Endothelial cell of umbilical vein (primary cell): ENCODE data around the gene PLIN5. TPM values are rescaled to one million over a fixed set of nuclear protein-coding genes. Genes with fewer than 3 reads are reported as not detected.

Experiments used
- BruUV-seq: library from RNA; stranded (reverse); fragments of 400-500 nt; replicated peaks from 2 replicates; lab custom pipeline; 2021; lab: Mats Ljungman, UMichigan
- CTCF ChIA-PET: fragments of 300-600, 350-600 bp; sonication (Branson Sonifier 250); formaldehyde crosslinking; loops from one replicate; lab custom pipeline; 2021; ENCODE audit warnings: antibody characterized with exemption, inconsistent platforms; lab: Charles Lee
- POLR2A ChIA-PET: fragments of 300-600, 350-600 bp; sonication (Branson Sonifier 250); formaldehyde crosslinking; loops from one replicate; lab custom pipeline; 2021; ENCODE audit warnings: antibody characterized with exemption, inconsistent platforms; lab: Charles Lee
- DNase-seq: peaks from one replicate; pipeline ENCODE4 v3.0.0-alpha.2; 2011; ENCODE audit warnings: low read depth, low spot score
- FAIRE-seq: peaks from 2 replicates; lab custom pipeline; 2011; peaks lifted over from hg19 to GRCh38; lab: Jason Lieb, UNC
- H2AFZ ChIP-seq: 2 replicates; pipeline ENCODE4 v1.6.0; 2012; ENCODE audit warnings: low read depth, low read length, control low read depth, inconsistent platforms
- H3K27ac ChIP-seq: 2 replicates; pipeline ENCODE4 v1.5.1; 2011; ENCODE audit warnings: low read depth, mild to moderate bottlenecking, control low read depth, low read length, moderate library complexity; ENCODE audit not compliant: insufficient read depth
- H3K27me3 ChIP-seq, 2 experiments: 2 replicates each; pipeline versions ENCODE4 v1.6.0 to v1.6.1; 2011; ENCODE audit warnings: low read length in 2 of 2, mixed read lengths in 1 of 2; ENCODE audit not compliant: control insufficient read depth in 2 of 2, insufficient read depth in 2 of 2
- H3K36me3 ChIP-seq, 2 experiments: 2 replicates in 1 of 2; 3 replicates in 1 of 2; pipeline ENCODE4 v1.5.1; 2011; ENCODE audit warnings: low read length in 2 of 2, mild to moderate bottlenecking in 1 of 2, moderate library complexity in 1 of 2; ENCODE audit not compliant: control insufficient read depth in 2 of 2, insufficient read depth in 2 of 2; ENCODE audit errors: extremely low read depth in 1 of 2
- H3K4me1 ChIP-seq: 3 replicates; pipeline ENCODE4 v1.5.1; 2011; ENCODE audit warnings: mild to moderate bottlenecking, low read length; ENCODE audit not compliant: control insufficient read depth, insufficient read depth; ENCODE audit errors: extremely low read depth
- H3K4me2 ChIP-seq: 2 replicates; pipeline ENCODE4 v1.6.1; 2011; ENCODE audit warnings: low read length, control low read depth, mixed read lengths; ENCODE audit not compliant: insufficient read depth
- H3K4me3 ChIP-seq, 3 experiments: fragments of 200-600 bp in 1 of 3; sonication (generic), shearing (Covaris generic) in 1 of 3; replicated peaks in 1 of 3; 2 replicates each; pipeline ENCODE4 v1.5.1; 2011 to 2016; ENCODE audit warnings: control low read depth in 3 of 3, low read length in 3 of 3, mild to moderate bottlenecking in 2 of 3, inconsistent platforms in 1 of 3, low read depth in 1 of 3, moderate library complexity in 1 of 3; ENCODE audit not compliant: insufficient read depth in 1 of 3
- H3K79me2 ChIP-seq: 2 replicates; pipeline ENCODE4 v1.6.0; 2012; ENCODE audit warnings: low read length, inconsistent platforms; ENCODE audit not compliant: control insufficient read depth, insufficient read depth
- H3K9ac ChIP-seq: replicated peaks from 2 replicates; pipeline ENCODE3; 2011; ENCODE audit warnings: low read length, control low read depth; ENCODE audit not compliant: insufficient read depth; ENCODE audit errors: extremely low read depth
- H3K9me1 ChIP-seq: replicated peaks from 3 replicates; pipeline ENCODE4 v1.6.0; 2011; ENCODE audit warnings: mild to moderate bottlenecking, low read length; ENCODE audit not compliant: control insufficient read depth, insufficient read depth; ENCODE audit errors: extremely low read depth
- H3K9me3 ChIP-seq: replicated peaks from 2 replicates; pipeline ENCODE4 v1.5.1; 2012; ENCODE audit warnings: low read length, inconsistent platforms; ENCODE audit not compliant: control insufficient read depth, insufficient read depth
- H4K20me1 ChIP-seq: replicated peaks from 2 replicates; pipeline ENCODE3; 2011; ENCODE audit warnings: mild to moderate bottlenecking, low read length; ENCODE audit not compliant: control insufficient read depth, insufficient read depth; ENCODE audit errors: extremely low read depth
- EZH2 ChIP-seq: IDR thresholded peaks from 2 replicates; pipeline ENCODE4 v1.6.1; 2012; ENCODE audit warnings: borderline replicate concordance, low read depth, mild to moderate bottlenecking, moderate library complexity, low read length, inconsistent platforms; ENCODE audit not compliant: severe bottlenecking
- FOS ChIP-seq: IDR thresholded peaks from 2 replicates; pipeline ENCODE4 v1.6.1; 2011; ENCODE audit warnings: mild to moderate bottlenecking, low read length, moderate library complexity, borderline replicate concordance; ENCODE audit not compliant: insufficient read depth
- GATA2 ChIP-seq: IDR thresholded peaks from 2 replicates; pipeline ENCODE4 v1.7.0; 2011; ENCODE audit warnings: low read depth, mild to moderate bottlenecking, moderate library complexity, mixed read lengths, low read length; ENCODE audit not compliant: insufficient read length, insufficient read depth
- JUN ChIP-seq: IDR thresholded peaks from 2 replicates; pipeline ENCODE4 v1.6.1; 2011; ENCODE audit warnings: borderline replicate concordance, low read depth; ENCODE audit not compliant: insufficient read length, insufficient read depth
- MYC ChIP-seq: IDR thresholded peaks from one replicate; pipeline ENCODE4 v1.6.1; 2011; ENCODE audit warnings: mild to moderate bottlenecking, low read depth, low read length
- POLR2A ChIP-seq: IDR thresholded peaks from 2 replicates; pipeline ENCODE4 v1.6.1; 2012; ENCODE audit warnings: low read depth, mild to moderate bottlenecking, control low read depth, low read length
- POLR2AphosphoS5 ChIP-seq: IDR thresholded peaks from 2 replicates; pipeline ENCODE4 v1.6.1; 2012; ENCODE audit warnings: low read depth, mild to moderate bottlenecking, control low read depth, low read length, moderate library complexity; ENCODE audit not compliant: insufficient read depth
- dilution Hi-C: fragments of 300-500 bp; cut with MboI; formaldehyde crosslinking; loops from one replicate; pipeline ENCODE4 v1.15.0; 2019; ENCODE audit warnings: low sequenced_read_pairs; ENCODE audit not compliant: extremely low pct_ligation_motif_present
- intact Hi-C: fragments of 100-400 bp; cut with micrococcal nuclease; formaldehyde crosslinking; loops from one replicate; pipeline ENCODE4 v1.10.0; 2022
- polyA plus RNA-seq, 4 experiments: library from polyadenylated mRNA; depleted of rRNA in 3 of 4; stranded (reverse) in 3 of 4; unstranded in 1 of 4; fragments of >200 nt; gene quantifications; 2 replicates each; pipeline versions ENCODE4 v1.2.1 to v1.2.3, GENCODE V29; 2011 to 2012; ENCODE audit warnings: missing spikeins in 1 of 4
- total RNA-seq: library from RNA; stranded (reverse); gene quantifications from 2 replicates; pipeline ENCODE4 v1.2.3, GENCODE V29; 2021
- TF ChIP-seq, protein P1 (sequence below): IDR thresholded peaks from 2 replicates; pipeline ENCODE4 v1.6.1; 2011; ENCODE audit not compliant: insufficient read depth, insufficient read length
- TF ChIP-seq, protein P2 (sequence below), 2 donors: IDR thresholded peaks; 1 replicate in 1 of 2; 2 replicates in 1 of 2; pipeline ENCODE4 v1.5.1; 2011; ENCODE audit warnings: low read length in 2 of 2, mild to moderate bottlenecking in 2 of 2, moderate library complexity in 2 of 2, control low read depth in 1 of 2, inconsistent platforms in 1 of 2, low read depth in 1 of 2; ENCODE audit not compliant: insufficient read depth in 1 of 2; ENCODE audit errors: extremely low read depth in 1 of 2

PLIN5 gene
- total and polyA plus RNA-seq, 2 donors (not counting 3 experiments of a cell fraction or from before 2014, with no cell fraction given): 0.17 to 0.24 TPM

DNA sequence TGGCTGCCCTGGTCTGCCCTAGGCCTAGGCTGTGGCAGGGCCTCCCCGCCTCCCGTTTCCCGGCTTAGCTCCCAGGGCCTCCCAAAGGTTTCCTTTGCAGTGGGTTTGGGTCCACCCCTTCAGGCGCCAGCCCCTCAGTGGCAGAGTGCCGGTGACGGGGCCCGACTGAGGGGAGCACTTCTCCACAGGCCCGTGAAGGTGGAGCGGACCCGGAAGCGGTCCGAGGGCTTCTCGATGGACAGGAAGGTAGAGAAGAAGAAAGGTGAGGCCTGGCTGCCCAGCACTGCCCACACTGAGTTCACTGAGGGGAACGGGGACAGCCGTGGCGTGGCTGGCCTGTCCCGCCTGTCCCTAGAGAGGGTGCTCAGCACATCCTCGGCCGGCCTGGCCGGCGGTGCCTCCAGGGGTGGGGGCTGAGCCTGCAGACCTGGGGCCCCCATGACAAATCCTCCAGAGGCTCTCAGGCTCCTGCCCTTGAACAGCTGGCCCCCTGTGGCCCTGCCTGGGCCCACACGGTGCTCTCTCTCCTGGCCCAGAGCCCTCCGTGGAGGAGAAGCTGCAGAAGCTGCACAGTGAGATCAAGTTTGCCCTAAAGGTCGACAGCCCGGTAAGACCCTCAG lies 37.1 kb downstream of the PLIN5 start:
- intact Hi-C loops (no loop called here), dilution Hi-C loops (no loop called here)
- H3K36me3 ChIP-seq: peaks cover 4 to 50% of the 10 kb centered on the region in 2 experiments
- no peak overlapping the region for H3K9ac ChIP-seq
- ChIA-PET POLR2A (no interaction called here), CTCF (interaction anchor here (0.5 kb wide), 1 partner anchor 27 kb away, joined by 3 read pairs; no protein-coding TSS in a partner anchor)
- no peaks in the 10 kb centered on the region for H3K79me2 ChIP-seq
- no TSS peak for BruUV-seq
- DNase-seq: no peak
- H3K4me1 ChIP-seq: no peaks in the 10 kb centered on the region
- no peak for TF ChIP-seq GATA2
- TF ChIP-seq POLR2A: no peak
- TF ChIP-seq FOS: no peak
- TF ChIP-seq, protein P1, sequence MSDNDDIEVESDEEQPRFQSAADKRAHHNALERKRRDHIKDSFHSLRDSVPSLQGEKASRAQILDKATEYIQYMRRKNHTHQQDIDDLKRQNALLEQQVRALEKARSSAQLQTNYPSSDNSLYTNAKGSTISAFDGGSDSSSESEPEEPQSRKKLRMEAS: no peak
- TF ChIP-seq, protein P2, sequence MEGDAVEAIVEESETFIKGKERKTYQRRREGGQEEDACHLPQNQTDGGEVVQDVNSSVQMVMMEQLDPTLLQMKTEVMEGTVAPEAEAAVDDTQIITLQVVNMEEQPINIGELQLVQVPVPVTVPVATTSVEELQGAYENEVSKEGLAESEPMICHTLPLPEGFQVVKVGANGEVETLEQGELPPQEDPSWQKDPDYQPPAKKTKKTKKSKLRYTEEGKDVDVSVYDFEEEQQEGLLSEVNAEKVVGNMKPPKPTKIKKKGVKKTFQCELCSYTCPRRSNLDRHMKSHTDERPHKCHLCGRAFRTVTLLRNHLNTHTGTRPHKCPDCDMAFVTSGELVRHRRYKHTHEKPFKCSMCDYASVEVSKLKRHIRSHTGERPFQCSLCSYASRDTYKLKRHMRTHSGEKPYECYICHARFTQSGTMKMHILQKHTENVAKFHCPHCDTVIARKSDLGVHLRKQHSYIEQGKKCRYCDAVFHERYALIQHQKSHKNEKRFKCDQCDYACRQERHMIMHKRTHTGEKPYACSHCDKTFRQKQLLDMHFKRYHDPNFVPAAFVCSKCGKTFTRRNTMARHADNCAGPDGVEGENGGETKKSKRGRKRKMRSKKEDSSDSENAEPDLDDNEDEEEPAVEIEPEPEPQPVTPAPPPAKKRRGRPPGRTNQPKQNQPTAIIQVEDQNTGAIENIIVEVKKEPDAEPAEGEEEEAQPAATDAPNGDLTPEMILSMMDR (IDR thresholded peaks at IDR 0.05; ENCODE audit: extremely low read depth in 1 of 2, insufficient read depth in 1 of 2, low read depth in 1 of 2, low read length in 2 of 2): no peak
- no peak for TF ChIP-seq POLR2AphosphoS5
- no peak for TF ChIP-seq MYC
- no peak for TF ChIP-seq JUN
- TF ChIP-seq EZH2: no peak
- H4K20me1 ChIP-seq: no peaks in the 10 kb centered on the region
- H3K4me2 ChIP-seq: no peak overlapping the region
- H3K9me3 ChIP-seq: no peaks in the 10 kb centered on the region
- H2AFZ ChIP-seq: no peak overlapping the region
- FAIRE-seq: no peak
- H3K4me3 ChIP-seq: no peak overlapping the region
- H3K27me3 ChIP-seq: no peaks in the 10 kb centered on the region
- H3K9me1 ChIP-seq: no peaks in the 10 kb centered on the region
- H3K27ac ChIP-seq: no peak overlapping the region
